IMR-90 (cell line): ENCODE data around the gene NHP2.

ENCODE experiments used
- CEBPB ChIP-seq: IDR thresholded peaks from 2 replicates; pipeline ENCODE4 v1.6.1; 2012; ENCODE audit warnings: low read depth, low read length, improper control_type of control experiment
- POLR2A ChIP-seq: IDR thresholded peaks from 2 replicates; pipeline ENCODE4 v1.6.1; 2012; ENCODE audit warnings: mild to moderate bottlenecking, low read depth, low read length
- RAD21 ChIP-seq: IDR thresholded peaks from 2 replicates; pipeline ENCODE4 v1.6.1; 2012; ENCODE audit warnings: low read length, improper control_type of control experiment

DNA sequence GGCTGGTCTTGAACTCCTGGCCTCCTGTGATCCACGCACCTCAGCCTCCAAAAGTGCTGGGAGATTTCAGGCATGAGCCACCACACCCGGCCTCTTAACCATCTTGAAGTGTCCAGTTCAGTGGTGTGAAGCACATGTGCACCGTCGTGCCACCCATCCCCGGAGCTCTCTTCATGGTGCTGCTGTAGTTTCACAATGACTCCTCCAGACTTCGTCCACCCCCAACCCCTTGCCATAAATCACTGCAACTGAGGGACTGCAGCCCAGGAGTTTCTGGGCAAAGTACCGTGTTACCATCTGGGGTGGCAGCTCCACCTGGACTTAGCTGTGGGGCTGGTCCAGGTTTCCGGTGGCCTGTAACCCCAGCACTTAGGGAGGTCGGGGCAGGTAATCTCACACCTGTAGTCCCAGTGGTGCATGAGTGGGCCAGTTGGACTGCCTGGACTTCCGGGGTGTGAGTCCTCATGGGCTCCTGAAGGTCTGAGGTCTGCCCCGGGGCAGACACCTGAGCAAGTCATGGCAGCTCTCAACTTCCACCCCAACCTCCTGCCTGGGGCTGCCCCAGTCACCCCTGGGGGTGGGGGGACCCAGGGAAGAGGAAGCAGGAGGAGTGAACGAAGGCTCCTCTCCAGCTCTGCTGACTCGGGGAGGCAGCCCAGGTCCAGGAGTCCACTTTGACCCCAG, 47.0 kb downstream of the NHP2 start:
- TF ChIP-seq CEBPB (no peak), RAD21 (no peak), POLR2A (no peak)
